PFSK-1 (cell line): ENCODE results near the gene CXorf65.

Experiments
- FOXP2 ChIP-seq: optimal IDR thresholded peaks from 2 replicates; pipeline ENCODE3; 2011; ENCODE audit warnings: borderline replicate concordance, control low read depth, inconsistent platforms; ENCODE audit not compliant: insufficient read depth; ENCODE audit errors: extremely low read length, extremely low read depth
- POLR2AphosphoS5 ChIP-seq: IDR thresholded peaks from 2 replicates; pipeline ENCODE4 v1.6.1; 2012; ENCODE audit warnings: low read depth, mild to moderate bottlenecking, control low read depth, low read length, moderate library complexity
- SIN3A ChIP-seq: IDR thresholded peaks from 2 replicates; pipeline ENCODE4 v1.6.1; 2012; ENCODE audit warnings: mild to moderate bottlenecking, low read length, moderate library complexity, borderline replicate concordance; ENCODE audit not compliant: insufficient read depth
- TAF1 ChIP-seq: IDR thresholded peaks from 2 replicates; pipeline ENCODE4 v1.6.1; 2012; ENCODE audit warnings: low read length, control low read depth, borderline replicate concordance; ENCODE audit not compliant: insufficient read depth
- TF ChIP-seq, protein P1 (sequence below), 2 experiments: IDR thresholded peaks; 2 replicates each; pipeline versions ENCODE4 v1.6.1 to v1.8.0; 2011 to 2012; ENCODE audit warnings: low read depth in 2 of 2, low read length in 2 of 2, control low read depth in 1 of 2, inconsistent platforms in 1 of 2, mild to moderate bottlenecking in 1 of 2, moderate library complexity in 1 of 2; ENCODE audit not compliant: insufficient read depth in 1 of 2

Gene CXorf65

DNA sequence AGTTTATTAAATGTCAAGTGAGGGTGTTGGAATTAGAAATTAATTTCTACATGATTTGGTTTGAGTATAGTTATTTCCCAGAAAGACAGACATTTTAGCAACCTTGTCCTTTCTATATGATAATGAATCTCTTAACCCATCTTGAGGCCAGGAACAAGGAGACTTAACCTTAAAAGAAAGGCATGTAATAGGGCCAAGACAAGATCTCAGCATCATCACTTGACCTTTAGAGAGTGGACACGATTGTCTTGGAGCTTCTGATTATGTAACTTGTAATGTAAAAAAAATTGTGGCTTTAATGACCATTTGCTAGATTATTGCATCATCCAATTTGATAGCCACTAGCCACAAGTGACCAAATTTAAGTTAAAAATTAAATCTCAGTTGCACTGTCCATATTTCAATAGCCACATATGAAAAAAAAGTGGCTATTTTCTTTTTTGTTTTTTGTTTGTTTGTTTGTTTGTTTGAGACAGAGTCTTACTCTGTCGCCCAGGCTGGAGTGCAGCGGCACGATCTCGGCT is 24.4 kb downstream of the CXorf65 start:
- TF ChIP-seq FOXP2: no peak

DNA sequence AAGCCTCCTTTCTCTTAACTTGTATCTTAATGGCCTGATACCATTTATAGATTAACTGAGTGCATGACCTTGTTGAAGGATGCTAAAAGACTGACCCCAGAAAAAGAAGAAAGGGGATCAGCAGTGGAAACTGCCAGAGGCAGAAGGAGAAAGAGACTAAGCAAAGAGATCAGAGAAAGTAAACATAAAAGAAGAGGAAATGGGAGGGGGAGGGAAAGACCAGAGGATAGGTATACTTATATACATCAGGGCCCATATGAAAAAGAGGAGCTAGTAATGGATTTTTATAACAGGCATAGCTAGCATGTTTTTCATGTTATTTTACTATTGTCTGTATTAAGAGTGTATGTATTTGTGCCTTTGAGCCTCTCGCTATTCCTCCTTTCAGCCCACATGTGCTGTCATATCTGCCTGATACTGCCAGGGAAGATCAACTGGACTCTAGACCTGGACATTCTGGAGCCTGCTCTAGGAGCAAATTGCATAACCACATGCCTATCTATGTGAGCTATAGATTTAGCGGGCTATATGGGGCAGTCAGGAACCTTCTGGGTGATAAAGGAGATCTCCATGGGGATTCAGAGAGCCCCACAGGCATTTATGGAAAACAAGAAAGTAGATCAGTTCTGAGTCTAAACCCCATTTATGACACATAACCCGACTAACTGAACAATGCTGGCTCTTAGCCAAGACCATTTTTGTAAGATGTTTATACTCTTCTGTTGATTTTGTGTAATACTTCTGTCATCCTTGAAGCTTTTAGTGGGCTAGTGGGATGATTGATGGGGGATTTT is 25.0 kb downstream of the CXorf65 start:
- no peak for TF ChIP-seq FOXP2
- TF ChIP-seq SIN3A: no peak
- TF ChIP-seq TAF1: no peak
- TF ChIP-seq POLR2AphosphoS5: no peak
- TF ChIP-seq, protein P1, sequence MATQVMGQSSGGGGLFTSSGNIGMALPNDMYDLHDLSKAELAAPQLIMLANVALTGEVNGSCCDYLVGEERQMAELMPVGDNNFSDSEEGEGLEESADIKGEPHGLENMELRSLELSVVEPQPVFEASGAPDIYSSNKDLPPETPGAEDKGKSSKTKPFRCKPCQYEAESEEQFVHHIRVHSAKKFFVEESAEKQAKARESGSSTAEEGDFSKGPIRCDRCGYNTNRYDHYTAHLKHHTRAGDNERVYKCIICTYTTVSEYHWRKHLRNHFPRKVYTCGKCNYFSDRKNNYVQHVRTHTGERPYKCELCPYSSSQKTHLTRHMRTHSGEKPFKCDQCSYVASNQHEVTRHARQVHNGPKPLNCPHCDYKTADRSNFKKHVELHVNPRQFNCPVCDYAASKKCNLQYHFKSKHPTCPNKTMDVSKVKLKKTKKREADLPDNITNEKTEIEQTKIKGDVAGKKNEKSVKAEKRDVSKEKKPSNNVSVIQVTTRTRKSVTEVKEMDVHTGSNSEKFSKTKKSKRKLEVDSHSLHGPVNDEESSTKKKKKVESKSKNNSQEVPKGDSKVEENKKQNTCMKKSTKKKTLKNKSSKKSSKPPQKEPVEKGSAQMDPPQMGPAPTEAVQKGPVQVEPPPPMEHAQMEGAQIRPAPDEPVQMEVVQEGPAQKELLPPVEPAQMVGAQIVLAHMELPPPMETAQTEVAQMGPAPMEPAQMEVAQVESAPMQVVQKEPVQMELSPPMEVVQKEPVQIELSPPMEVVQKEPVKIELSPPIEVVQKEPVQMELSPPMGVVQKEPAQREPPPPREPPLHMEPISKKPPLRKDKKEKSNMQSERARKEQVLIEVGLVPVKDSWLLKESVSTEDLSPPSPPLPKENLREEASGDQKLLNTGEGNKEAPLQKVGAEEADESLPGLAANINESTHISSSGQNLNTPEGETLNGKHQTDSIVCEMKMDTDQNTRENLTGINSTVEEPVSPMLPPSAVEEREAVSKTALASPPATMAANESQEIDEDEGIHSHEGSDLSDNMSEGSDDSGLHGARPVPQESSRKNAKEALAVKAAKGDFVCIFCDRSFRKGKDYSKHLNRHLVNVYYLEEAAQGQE (IDR thresholded peaks at IDR 0.05; ENCODE audit: insufficient read depth in 1 of 2, low read depth in 2 of 2, low read length in 2 of 2): no peak

DNA sequence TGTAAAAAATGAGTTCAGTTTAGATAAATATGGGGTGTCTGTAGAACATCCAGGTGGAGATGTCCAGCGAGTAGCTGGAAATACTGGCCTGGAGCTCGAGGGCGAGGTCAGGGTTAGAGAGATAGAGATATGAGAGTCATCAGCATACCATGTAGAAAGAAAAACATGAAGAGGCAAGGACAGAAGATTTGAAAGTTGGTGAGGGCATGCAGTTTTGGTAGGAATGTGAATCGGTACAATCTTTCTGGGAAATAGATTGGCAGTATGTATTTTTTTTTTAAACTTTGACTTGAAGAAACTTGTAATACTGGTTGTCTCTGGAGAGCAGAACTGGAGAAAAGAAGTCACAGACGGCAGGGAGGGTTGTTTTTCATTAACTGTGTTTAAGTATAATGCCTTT is 36.0 kb downstream of the CXorf65 start:
- TF ChIP-seq FOXP2 (no peak), TAF1 (no peak), SIN3A (no peak), POLR2AphosphoS5 (no peak)
- TF ChIP-seq, protein P1 (IDR thresholded peaks at IDR 0.05; ENCODE audit: insufficient read depth in 1 of 2, low read depth in 2 of 2, low read length in 2 of 2): no peak

DNA sequence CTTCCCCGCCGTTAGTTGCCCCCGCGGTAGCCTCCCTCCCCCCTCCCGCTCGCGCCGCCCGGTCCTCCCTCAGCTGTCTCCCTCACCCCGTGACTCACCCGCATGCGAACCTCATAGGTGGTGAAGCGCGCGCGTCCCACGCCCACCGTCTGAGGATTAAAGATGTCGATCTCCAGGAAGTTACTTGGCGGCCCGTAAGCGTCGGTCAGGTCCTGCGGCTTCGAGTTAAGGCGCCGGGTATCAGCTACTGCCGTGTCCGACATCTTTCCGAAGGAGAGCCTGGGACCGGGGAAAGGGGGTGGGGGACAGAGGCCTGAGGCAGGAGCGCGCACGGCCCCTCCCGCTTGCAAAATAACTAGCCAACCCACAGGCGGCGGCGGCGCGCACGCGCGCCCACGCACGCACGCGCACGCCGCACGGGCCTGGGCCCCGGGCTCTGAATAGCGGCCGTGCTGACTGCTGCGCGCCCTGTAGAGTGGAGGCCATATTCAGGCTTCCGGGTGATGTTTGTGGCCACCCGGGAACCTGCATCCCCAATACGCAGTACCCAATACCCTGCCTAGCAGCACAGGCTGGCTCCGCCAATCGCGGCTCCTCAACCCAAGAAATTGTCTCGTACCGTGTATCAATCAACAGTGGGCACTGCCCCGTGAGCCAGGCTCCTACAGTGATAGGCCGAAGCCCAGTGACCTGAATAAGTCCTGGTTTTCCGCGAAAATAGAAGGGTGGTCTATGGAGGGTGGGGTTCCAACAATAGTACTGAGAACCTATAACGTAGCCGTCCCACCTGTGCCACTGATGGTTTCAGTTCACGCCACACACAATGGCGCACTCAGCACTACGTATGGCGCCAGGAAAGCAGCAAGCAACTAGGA is 38.3 kb downstream of the CXorf65 start, which contains the start of gene SNX12:
Gene SNX12, minus strand, starts transcription at position 291 of the 875 bp plus-strand sequence. Its CDS starts 28 bp downstream, at position 263.
- TF ChIP-seq FOXP2: peak; percentile 81
- peak; percentile 60 for TF ChIP-seq POLR2AphosphoS5
- TF ChIP-seq, protein P1 (IDR thresholded peaks at IDR 0.05; ENCODE audit: insufficient read depth in 1 of 2, low read depth in 2 of 2, low read length in 2 of 2): 0 out of 4 replicates have a peak, but pooled peaks of 1 of the 2 experiments have one; percentile 17
- TF ChIP-seq TAF1: peak; percentile 58; the same call in 1 of the 2 replicates
- TF ChIP-seq SIN3A: peak; percentile 17; the same call in 1 of the 2 replicates

DNA sequence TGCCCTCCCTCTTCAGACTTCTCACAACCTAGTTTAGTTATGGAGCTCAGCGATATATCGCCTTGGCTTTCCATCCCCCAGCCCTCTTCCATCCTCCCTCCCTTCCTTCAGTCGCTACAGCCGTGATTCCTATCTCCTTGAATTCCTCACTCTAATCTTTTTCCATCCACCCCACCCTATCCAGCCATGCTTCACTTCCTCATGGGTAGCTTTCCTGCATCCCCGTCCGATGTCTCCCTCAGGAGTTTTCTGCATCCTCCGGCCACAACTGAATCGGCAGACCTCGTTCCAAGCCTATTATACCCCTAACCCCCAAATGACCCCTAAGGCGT is 38.9 kb downstream of the CXorf65 start:
- TF ChIP-seq POLR2AphosphoS5 (no peak), FOXP2 (no peak), TAF1 (peak; percentile 28; the same call in 1 of the 2 replicates)
